ENCODE measurements around the gene SCLY. TPM values are rescaled to one million over a fixed set of nuclear protein-coding genes. Genes with fewer than 3 reads are reported as not detected.
"Not testable (repeated sequence)": the region's sequence is repeated elsewhere in the genome, so short reads cannot be mapped to it uniquely, and the experiment has no call there.

The SCLY gene
- total RNA-seq, 2 donors from 2014 or later = 56.2 to 57.1 TPM

- Mint-ChIP-seq H3K9me3 (no peaks in the 10 kb centered on the region), H3K27me3 (no peaks in the 10 kb centered on the region), H3K27ac (peak overlapping the region; percentile 39), H3K4me1 (peaks cover 1% of the 10 kb centered on the region), H3K36me3 (ENCODE audit: low read depth) (peaks cover 82% of the 10 kb centered on the region), H3K4me3 (no peak overlapping the region)
- ATAC-seq (replicated peaks) = no peak
Observed at GRCh38 chr2:238030422-238031155, 30.2 kb upstream of the SCLY start.

GRCh38 chr2:238031751-238032150, 29.1 kb upstream of the SCLY start:
- no peak for ATAC-seq (replicated peaks)
- Mint-ChIP-seq H3K9me3 (no peaks in the 10 kb centered on the region), H3K27ac (peak overlapping the region; percentile 76), H3K27me3 (no peaks in the 10 kb centered on the region), H3K4me3 (no peak overlapping the region), H3K36me3 (ENCODE audit: low read depth) (peaks cover 82% of the 10 kb centered on the region), H3K4me1 (no peaks in the 10 kb centered on the region)

- H3K9me3 Mint-ChIP-seq = no peaks in the 10 kb centered on the region
- no peaks in the 10 kb centered on the region for H3K27me3 Mint-ChIP-seq
- H3K27ac Mint-ChIP-seq = no peak overlapping the region
- H3K4me3 Mint-ChIP-seq = no peak overlapping the region
- no peak for ATAC-seq (replicated peaks)
- no peaks in the 10 kb centered on the region for H3K4me1 Mint-ChIP-seq
- peaks cover 85% of the 10 kb centered on the region for H3K36me3 Mint-ChIP-seq (ENCODE audit: low read depth)
Observed at GRCh38 chr2:238032755-238033337, 28.0 kb upstream of the SCLY start.

GRCh38 chr2:238033991-238034390, 26.8 kb upstream of the SCLY start:
- H3K27me3 Mint-ChIP-seq; H3K4me3 Mint-ChIP-seq; H3K4me1 Mint-ChIP-seq; H3K27ac Mint-ChIP-seq; ATAC-seq (replicated peaks); H3K9me3 Mint-ChIP-seq: not testable (repeated sequence)
- H3K36me3 Mint-ChIP-seq (ENCODE audit: low read depth) = peaks cover 87% of the 10 kb centered on the region

GRCh38 chr2:238038203-238038602, 22.6 kb upstream of the SCLY start:
- Mint-ChIP-seq H3K27ac (no peak overlapping the region), H3K27me3 (no peaks in the 10 kb centered on the region), H3K36me3 (ENCODE audit: low read depth) (peaks cover 90% of the 10 kb centered on the region), H3K4me3 (no peak overlapping the region), H3K9me3 (no peaks in the 10 kb centered on the region), H3K4me1 (peaks cover 4% of the 10 kb centered on the region)
- ATAC-seq (replicated peaks) = no peak

GRCh38 chr2:238039151-238039550, 21.6 kb upstream of the SCLY start:
- Mint-ChIP-seq H3K4me3 (no peak overlapping the region), H3K27me3 (no peaks in the 10 kb centered on the region), H3K27ac (no peak overlapping the region)

GRCh38 chr2:238039985-238040384, 20.8 kb upstream of the SCLY start:
- Mint-ChIP-seq H3K4me1 (peaks cover 4% of the 10 kb centered on the region), H3K27ac (no peak overlapping the region), H3K9me3 (no peaks in the 10 kb centered on the region), H3K36me3 (ENCODE audit: low read depth) (peaks cover 91% of the 10 kb centered on the region), H3K27me3 (no peaks in the 10 kb centered on the region), H3K4me3 (no peak overlapping the region)
- no peak for ATAC-seq (replicated peaks)

More at GRCh38 chr2:238039151-238039550, 21.6 kb upstream of the SCLY start:
- peaks cover 4% of the 10 kb centered on the region for H3K4me1 Mint-ChIP-seq
- no peak for ATAC-seq (replicated peaks)
- H3K36me3 Mint-ChIP-seq (ENCODE audit: low read depth) = peaks cover 91% of the 10 kb centered on the region
- no peaks in the 10 kb centered on the region for H3K9me3 Mint-ChIP-seq

- Mint-ChIP-seq H3K36me3 (ENCODE audit: low read depth) (peaks cover 91% of the 10 kb centered on the region), H3K27me3 (no peaks in the 10 kb centered on the region), H3K9me3 (no peaks in the 10 kb centered on the region), H3K27ac (peak overlapping the region; percentile 13), H3K4me3 (no peak overlapping the region), H3K4me1 (peaks cover 4% of the 10 kb centered on the region)
- ATAC-seq (replicated peaks) = no peak
Observed at GRCh38 chr2:238040918-238041317, 19.9 kb upstream of the SCLY start.

GRCh38 chr2:238042090-238042489, 18.7 kb upstream of the SCLY start:
- Mint-ChIP-seq H3K27ac (no peak overlapping the region), H3K9me3 (peaks cover 4% of the 10 kb centered on the region), H3K27me3 (no peaks in the 10 kb centered on the region), H3K4me1 (peaks cover 4% of the 10 kb centered on the region), H3K36me3 (ENCODE audit: low read depth) (peaks cover 90% of the 10 kb centered on the region), H3K4me3 (no peak overlapping the region)
- no peak for ATAC-seq (replicated peaks)

- H3K36me3 Mint-ChIP-seq (ENCODE audit: low read depth) = peaks cover 86% of the 10 kb centered on the region
- no peaks in the 10 kb centered on the region for H3K27me3 Mint-ChIP-seq
- no peak overlapping the region for H3K4me3 Mint-ChIP-seq
- H3K4me1 Mint-ChIP-seq = peaks cover 4% of the 10 kb centered on the region
- peaks cover 12% of the 10 kb centered on the region for H3K9me3 Mint-ChIP-seq
- no peak for ATAC-seq (replicated peaks)
- H3K27ac Mint-ChIP-seq = peak overlapping the region; percentile 38
Observed at GRCh38 chr2:238042849-238043584, 17.8 kb upstream of the SCLY start.

GRCh38 chr2:238043851-238044250, 16.9 kb upstream of the SCLY start:
- H3K9me3 Mint-ChIP-seq = peaks cover 13% of the 10 kb centered on the region
- H3K4me3 Mint-ChIP-seq = no peak overlapping the region
- H3K36me3 Mint-ChIP-seq (ENCODE audit: low read depth) = peaks cover 81% of the 10 kb centered on the region
- H3K4me1 Mint-ChIP-seq = peaks cover 4% of the 10 kb centered on the region
- H3K27ac Mint-ChIP-seq = no peak overlapping the region
- no peak for ATAC-seq (replicated peaks)
- no peaks in the 10 kb centered on the region for H3K27me3 Mint-ChIP-seq

GRCh38 chr2:238045575-238045974, 15.2 kb upstream of the SCLY start:
- H3K36me3 Mint-ChIP-seq (ENCODE audit: low read depth) = peaks cover 70% of the 10 kb centered on the region
- H3K4me3 Mint-ChIP-seq = no peak overlapping the region

GRCh38 chr2:238046725-238047270, 14.0 kb upstream of the SCLY start:
- H3K4me3 Mint-ChIP-seq = no peak overlapping the region
- no peaks in the 10 kb centered on the region for H3K4me1 Mint-ChIP-seq
- no peak overlapping the region for H3K27ac Mint-ChIP-seq
- H3K36me3 Mint-ChIP-seq (ENCODE audit: low read depth) = peaks cover 58% of the 10 kb centered on the region
- ATAC-seq (replicated peaks) = no peak
- no peaks in the 10 kb centered on the region for H3K27me3 Mint-ChIP-seq
- H3K9me3 Mint-ChIP-seq = peaks cover 13% of the 10 kb centered on the region

More at GRCh38 chr2:238045575-238045974, 15.2 kb upstream of the SCLY start:
- peaks cover 4% of the 10 kb centered on the region for H3K4me1 Mint-ChIP-seq
- no peak overlapping the region for H3K27ac Mint-ChIP-seq
- H3K9me3 Mint-ChIP-seq = peaks cover 13% of the 10 kb centered on the region
- ATAC-seq (replicated peaks) = no peak
- no peaks in the 10 kb centered on the region for H3K27me3 Mint-ChIP-seq

- no peaks in the 10 kb centered on the region for H3K4me1 Mint-ChIP-seq
- no peaks in the 10 kb centered on the region for H3K36me3 Mint-ChIP-seq (ENCODE audit: low read depth)
- no peak overlapping the region for H3K27ac Mint-ChIP-seq
- H3K4me3 Mint-ChIP-seq = no peak overlapping the region
- H3K9me3 Mint-ChIP-seq = no peaks in the 10 kb centered on the region
- H3K27me3 Mint-ChIP-seq = peaks cover 14% of the 10 kb centered on the region
- no peak for ATAC-seq (replicated peaks)
Observed at GRCh38 chr2:238053191-238053776, 7.5 kb upstream of the SCLY start.

Data from activated T-helper 17 cell treated with anti-CD3 and anti-CD28 coated beads, Interleukin-2, amount 50 U/mL, for 72 hours (primary cell).